Epithelial cell of esophagus (primary cell): ENCODE data around the gene LTB4R.

ENCODE experiments used
- DNase-seq: peaks from one replicate; pipeline ENCODE4 v3.0.0; 2010; ENCODE audit warnings: low read depth
- H3K4me3 ChIP-seq: 2 replicates; pipeline ENCODE4 v1.5.1; 2011; ENCODE audit warnings: mild to moderate bottlenecking, low read length, control low read depth
- CTCF ChIP-seq: IDR thresholded peaks from 2 replicates; pipeline ENCODE4 v1.5.1; 2011; ENCODE audit warnings: low read depth, mild to moderate bottlenecking, low read length, control low read depth, inconsistent platforms; ENCODE audit not compliant: insufficient read depth; ENCODE audit errors: missing control alignments

Gene LTB4R

GRCh38 chr14:24337144-24337823, 26.0 kb downstream of the LTB4R start:
- H3K4me3 ChIP-seq = no peak overlapping the region
- DNase-seq = no peak
- TF ChIP-seq CTCF = no peak

GRCh38 chr14:24337824-24338175, 26.5 kb downstream of the LTB4R start:
- no peak for DNase-seq
- H3K4me3 ChIP-seq = no peak overlapping the region
- TF ChIP-seq CTCF = no peak

GRCh38 chr14:24338843-24339242, 27.5 kb downstream of the LTB4R start:
- DNase-seq = no peak
- H3K4me3 ChIP-seq = no peak overlapping the region

GRCh38 chr14:24339284-24340151, 28.2 kb downstream of the LTB4R start, which contains the start of gene RIPK3:
TSS of gene RIPK3 (minus strand) at chr14:24339991. CDS start at chr14:24339826, 165 bp downstream.
- DNase-seq = peak; percentile 53
- H3K4me3 ChIP-seq = peak within 1 kb of the TSS; percentile 73
- no peak for TF ChIP-seq CTCF

More at GRCh38 chr14:24338843-24339242, 27.5 kb downstream of the LTB4R start:
- TF ChIP-seq CTCF = no peak

- no peak for TF ChIP-seq CTCF
- DNase-seq = no peak
- no peak overlapping the region for H3K4me3 ChIP-seq
Measured at GRCh38 chr14:24340606-24341005, 29.3 kb downstream of the LTB4R start.

GRCh38 chr14:24342889-24343288, 31.6 kb downstream of the LTB4R start:
- H3K4me3 ChIP-seq = no peak overlapping the region
- TF ChIP-seq CTCF = no peak
- DNase-seq = no peak
